GM19395 (cell line): ENCODE measurements around the gene MYCBP2.
A peak's percentile ranks its signal among the peaks of the same experiment; 100 is the strongest.
"Not testable (repeated sequence)": the region's sequence is repeated elsewhere in the genome, so short reads cannot be mapped to it uniquely, and the experiment has no call there.

Experiments used
- ATAC-seq: cut with Tn5 transposase; IDR thresholded peaks from one replicate; pipeline ENCODE4 v1.9.1; 2021; ENCODE audit warnings: mild to moderate bottlenecking, moderate library complexity; ENCODE audit not compliant: unreplicated experiment

MYCBP2 gene

GRCh38 chr13:77306458-77306857 lies 20.4 kb downstream of the MYCBP2 start:
- no peak for ATAC-seq

DNA sequence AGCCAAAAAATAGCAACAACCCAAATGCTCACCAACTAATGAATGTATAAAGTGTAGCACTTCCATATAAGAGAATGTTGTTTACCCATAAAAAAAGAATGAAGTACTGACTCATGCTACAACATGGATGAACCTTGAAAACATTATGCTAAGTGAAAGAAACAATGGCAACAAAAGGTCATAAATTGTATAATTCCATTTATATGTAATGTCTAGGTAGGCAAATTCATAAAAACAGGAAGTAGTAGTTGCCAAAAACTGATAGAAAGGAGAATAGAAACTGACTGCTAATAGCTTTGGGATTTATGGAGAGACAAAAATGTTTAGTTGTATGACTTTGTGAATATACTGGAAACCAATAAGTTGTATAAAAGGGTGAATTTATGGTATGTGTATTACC lies 21.6 kb downstream of the MYCBP2 start:
- no peak for ATAC-seq

- peak; percentile 42 for ATAC-seq
Measured at GRCh38 chr13:77300176-77301037, 26.5 kb downstream of the MYCBP2 start.

- ATAC-seq: no peak
Measured at GRCh38 chr13:77299587-77299986, 27.3 kb downstream of the MYCBP2 start.

- ATAC-seq: peak; percentile 83
Measured at GRCh38 chr13:77298426-77298825, 28.5 kb downstream of the MYCBP2 start.

- peak; percentile 35 for ATAC-seq
Measured at GRCh38 chr13:77291774-77292173, 35.1 kb downstream of the MYCBP2 start.

GRCh38 chr13:77290342-77290741 lies 36.6 kb downstream of the MYCBP2 start:
- no peak for ATAC-seq

- no peak for ATAC-seq
Measured at GRCh38 chr13:77289851-77290250, 37.0 kb downstream of the MYCBP2 start.

DNA sequence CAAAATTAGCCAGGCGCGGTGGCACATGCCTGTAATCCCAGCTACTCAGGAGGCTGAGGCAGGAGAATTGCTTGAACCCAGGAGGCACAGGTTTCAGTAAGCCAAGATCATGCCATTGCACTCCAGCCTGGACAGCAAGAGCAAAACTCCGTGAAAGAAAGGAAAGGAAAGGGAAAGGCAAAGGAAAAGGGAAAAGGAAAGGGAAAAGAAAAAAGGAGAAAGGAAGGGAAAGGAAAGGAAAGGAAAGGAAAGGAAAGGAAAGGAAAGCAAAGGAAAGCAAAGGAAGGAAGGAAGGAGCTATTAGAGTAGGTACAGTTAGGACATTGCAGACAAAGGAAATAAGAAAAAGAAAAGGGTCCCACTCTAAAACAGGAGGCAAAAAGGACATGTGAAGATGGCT lies 41.3 kb downstream of the MYCBP2 start:
- not testable (repeated sequence) for ATAC-seq

DNA sequence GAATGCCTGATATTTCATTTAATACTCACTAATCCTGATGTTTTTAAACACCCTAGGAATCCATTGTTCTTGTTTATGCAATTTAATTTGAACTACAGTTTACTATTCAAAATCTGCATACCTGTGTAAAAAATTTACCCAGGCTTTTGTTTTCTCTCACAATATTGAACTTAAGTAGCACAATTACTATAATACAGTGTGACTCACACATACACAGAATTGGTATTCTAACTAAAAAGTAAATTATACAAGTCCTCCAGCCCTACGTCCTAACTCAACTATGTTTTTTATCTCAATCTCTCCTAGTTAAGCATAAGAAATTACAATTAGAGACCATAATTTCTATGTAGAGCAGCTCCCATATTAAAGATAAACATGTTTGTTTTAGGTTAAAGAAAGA lies 41.8 kb downstream of the MYCBP2 start:
- no peak for ATAC-seq

- ATAC-seq: no peak
Measured at GRCh38 chr13:77274126-77274525, 52.8 kb downstream of the MYCBP2 start.

- no peak for ATAC-seq
Measured at GRCh38 chr13:77269141-77269540, 57.8 kb downstream of the MYCBP2 start.

DNA sequence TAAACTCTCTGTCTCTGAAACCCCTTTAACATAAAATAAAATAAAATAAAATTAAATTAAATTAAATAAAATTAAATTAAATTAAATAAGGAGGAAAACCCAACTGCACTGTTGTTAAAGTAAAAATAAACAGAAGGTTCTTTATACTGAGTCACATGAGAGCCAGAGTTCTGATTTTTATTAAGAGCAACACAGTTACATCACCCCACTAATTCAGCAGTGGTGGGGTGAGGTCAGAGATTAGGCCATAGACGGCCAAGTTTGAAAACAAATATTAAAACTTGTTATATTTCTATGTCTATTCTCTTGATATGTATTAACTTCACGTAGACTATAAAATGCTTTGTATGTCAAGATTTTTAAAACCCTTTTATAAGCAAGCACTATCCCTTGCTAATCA lies 59.5 kb downstream of the MYCBP2 start:
- no peak for ATAC-seq

GRCh38 chr13:77265336-77265735 lies 61.6 kb downstream of the MYCBP2 start:
- ATAC-seq: no peak

DNA sequence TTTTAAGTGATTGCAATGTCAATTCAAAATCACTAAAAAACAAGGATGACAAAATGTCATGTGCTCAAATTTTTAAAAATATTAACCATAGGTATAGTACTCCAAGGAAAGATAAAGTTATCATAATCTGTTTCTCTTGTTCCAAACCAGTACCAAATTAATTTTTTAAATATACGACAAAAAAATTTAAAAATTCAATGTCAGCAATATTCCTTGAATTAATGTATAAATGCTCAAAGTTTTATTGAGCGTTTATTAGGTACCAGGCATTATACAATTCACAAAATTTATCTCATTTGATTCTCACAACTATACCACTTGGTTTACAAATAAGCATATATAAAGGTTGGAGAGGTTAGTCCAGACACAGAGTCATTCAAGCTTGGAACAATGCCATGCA lies 64.7 kb downstream of the MYCBP2 start:
- no peak for ATAC-seq

GRCh38 chr13:77250975-77251374 lies 75.9 kb downstream of the MYCBP2 start:
- ATAC-seq: no peak

- not testable (repeated sequence) for ATAC-seq
Measured at GRCh38 chr13:77245224-77245623, 81.7 kb downstream of the MYCBP2 start.

GRCh38 chr13:77239312-77239711 lies 87.6 kb downstream of the MYCBP2 start:
- ATAC-seq: no peak

GRCh38 chr13:77235456-77236022 lies 91.4 kb downstream of the MYCBP2 start:
- no peak for ATAC-seq

DNA sequence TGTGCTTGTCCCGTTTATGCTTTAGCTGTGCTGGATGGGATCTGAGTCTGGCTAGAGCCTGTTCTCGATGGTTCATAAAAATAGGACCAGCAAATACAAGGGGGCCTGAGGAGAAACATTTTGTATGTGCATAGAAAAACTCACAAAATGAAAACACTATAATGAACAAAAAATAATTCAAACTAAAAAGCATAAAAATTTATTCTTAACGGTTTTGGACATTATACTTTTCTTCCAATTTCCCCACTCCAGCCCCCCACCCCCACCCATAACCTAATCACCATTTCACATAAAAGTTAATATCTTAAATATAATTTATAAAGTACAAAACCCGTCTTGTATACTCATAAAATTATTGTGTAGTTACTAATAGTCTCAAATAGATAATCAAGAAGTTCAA lies 93.7 kb downstream of the MYCBP2 start:
- ATAC-seq: no peak

- no peak for ATAC-seq
Measured at GRCh38 chr13:77230560-77230959, 96.3 kb downstream of the MYCBP2 start.

DNA sequence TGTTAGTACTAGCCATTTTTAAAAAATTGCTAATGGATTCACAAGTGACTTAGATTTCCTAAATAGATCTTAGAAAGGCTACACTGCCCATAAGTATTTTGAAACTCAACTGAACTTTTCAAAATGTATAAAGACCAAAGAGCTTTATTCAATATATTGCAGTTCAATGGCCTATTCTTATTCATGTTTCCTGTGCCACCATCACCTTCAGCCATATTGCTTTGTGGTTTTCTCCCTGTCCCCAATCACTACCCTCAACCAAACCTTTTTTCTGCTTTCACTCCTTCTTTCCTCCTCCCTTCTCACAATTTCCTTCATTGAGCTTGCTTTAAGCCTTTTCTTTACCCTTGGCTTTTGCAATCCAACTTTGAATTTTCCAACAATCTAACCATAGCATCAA lies 100.9 kb downstream of the MYCBP2 start:
- ATAC-seq: no peak

GRCh38 chr13:77222909-77223308 lies 104.0 kb downstream of the MYCBP2 start:
- ATAC-seq: no peak
